Left lobe of liver (tissue), 2 donors: Measurements from ENCODE around the gene TMEM120B. TPM values are rescaled to one million over a fixed set of nuclear protein-coding genes. Genes with fewer than 3 reads are reported as not detected.
A peak's percentile ranks its signal among the peaks of the same experiment; 100 is the strongest.
"Not testable (repeated sequence)": the region's sequence is repeated elsewhere in the genome, so short reads cannot be mapped to it uniquely, and the experiment has no call there.

Source experiments
- ATAC-seq: fragments of 200-7000 bp; cut with Tn5 transposase; one replicate; pipeline ENCODE4 v1.9.1; 2020; ENCODE audit warnings: mild to moderate bottlenecking, moderate library complexity
- DNase-seq: peaks from one replicate; pipeline ENCODE4 v3.0.0-alpha.2; 2020; ENCODE audit warnings: low spot score
- total RNA-seq: library from RNA; stranded (reverse); gene quantifications from one replicate; pipeline ENCODE4 v1.2.1, GENCODE V29; 2021
- donor health status: DM: no; HTN: no; CAD: no; lungs with moderate emphysema.
- donor health status: DM: no; HTN: yes; CAD: no.

The TMEM120B gene
- 5.6 TPM for total RNA-seq

GRCh38 chr12:121712461-121713256, at the start of gene TMEM120B:
Gene TMEM120B, plus strand, starts transcription at chr12:121712752. Its CDS starts 144 bp downstream, at chr12:121712896.
- peak; percentile 95 for ATAC-seq
- DNase-seq: peak; percentile 90

- ATAC-seq (no peak), DNase-seq (no peak)
Observed at GRCh38 chr12:121663610-121663929, 49.0 kb upstream of the TMEM120B start.

- DNase-seq, ATAC-seq: not testable (repeated sequence)
Observed at GRCh38 chr12:121666829-121667228, 45.7 kb upstream of the TMEM120B start.

DNA sequence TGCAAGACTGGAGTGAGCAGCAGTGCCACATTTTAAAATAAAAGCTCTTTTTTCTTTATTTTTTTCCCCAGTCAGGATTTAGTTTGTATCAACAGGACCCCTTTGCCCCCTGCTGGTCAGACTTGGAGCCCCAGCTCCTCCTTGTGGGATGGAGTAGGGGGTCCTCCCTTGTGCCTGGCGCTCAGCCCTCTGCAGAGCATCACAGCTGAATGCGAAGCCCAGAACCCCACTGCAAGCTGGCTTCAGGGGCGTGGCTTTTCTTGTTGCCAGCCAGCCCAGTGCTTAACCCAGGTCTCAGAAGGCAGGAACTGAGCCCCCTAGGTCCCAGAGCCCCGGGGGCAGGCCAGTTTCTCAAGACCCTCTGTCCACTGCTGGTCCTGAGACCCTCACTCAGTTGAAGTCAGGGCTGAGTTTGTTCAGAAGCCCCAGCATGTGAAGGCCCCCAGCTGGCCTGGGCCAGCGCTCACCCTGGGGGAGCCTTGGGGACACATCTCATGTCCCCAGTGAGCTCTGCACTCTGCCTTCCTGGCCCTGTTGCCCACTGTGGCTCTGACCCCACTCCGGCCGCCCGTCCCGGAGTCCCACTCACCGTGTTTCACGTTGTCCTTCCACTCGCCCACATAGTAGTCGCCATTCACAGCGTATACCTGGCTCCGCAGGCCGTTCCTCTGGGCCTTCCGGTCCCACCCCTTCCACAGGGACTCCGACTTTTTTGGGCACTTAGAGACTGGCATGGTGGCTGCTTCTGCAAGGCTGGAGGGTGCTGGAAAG, 43.6 kb upstream of the TMEM120B start:
- DNase-seq (no peak), ATAC-seq (no peak)

- no peak for DNase-seq
- no peak for ATAC-seq
Observed at GRCh38 chr12:121669521-121669900, 43.0 kb upstream of the TMEM120B start, which contains the start of gene MORN3. Gene MORN3, minus strand, starts transcription at chr12:121669654. Its CDS starts 171 bp downstream, at chr12:121669483.

- DNase-seq: peak; percentile 58
- peak; percentile 75 for ATAC-seq
Observed at GRCh38 chr12:121673013-121673511, 39.5 kb upstream of the TMEM120B start.

DNA sequence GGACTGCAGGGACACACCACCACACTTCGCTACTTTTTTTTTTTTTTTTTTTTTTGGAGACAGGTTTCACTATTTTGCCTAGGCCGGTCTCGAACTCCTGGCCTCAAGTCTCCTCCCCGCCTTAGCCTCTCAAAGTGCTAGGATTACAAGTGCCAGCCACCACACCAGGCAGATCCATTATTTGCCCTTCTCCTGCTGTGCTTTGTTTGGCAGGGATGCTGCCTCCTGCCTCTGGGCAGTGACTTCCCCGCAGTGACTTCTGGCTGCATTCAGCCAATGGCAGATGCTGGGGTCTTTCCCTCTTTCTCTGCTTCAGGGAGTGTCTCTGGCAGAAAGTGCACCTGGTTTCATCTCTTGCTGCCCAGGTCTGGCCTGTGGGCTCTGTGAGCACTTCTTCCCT, 36.4 kb upstream of the TMEM120B start:
- ATAC-seq: no peak
- no peak for DNase-seq

- no peak for ATAC-seq
Observed at GRCh38 chr12:121678305-121678704, 34.2 kb upstream of the TMEM120B start.

GRCh38 chr12:121678716-121679300, 33.7 kb upstream of the TMEM120B start:
- DNase-seq (no peak), ATAC-seq (no peak)

More at GRCh38 chr12:121678305-121678704, 34.2 kb upstream of the TMEM120B start:
- no peak for DNase-seq

GRCh38 chr12:121679661-121680197, 32.8 kb upstream of the TMEM120B start:
- not testable (repeated sequence) for ATAC-seq, DNase-seq

DNA sequence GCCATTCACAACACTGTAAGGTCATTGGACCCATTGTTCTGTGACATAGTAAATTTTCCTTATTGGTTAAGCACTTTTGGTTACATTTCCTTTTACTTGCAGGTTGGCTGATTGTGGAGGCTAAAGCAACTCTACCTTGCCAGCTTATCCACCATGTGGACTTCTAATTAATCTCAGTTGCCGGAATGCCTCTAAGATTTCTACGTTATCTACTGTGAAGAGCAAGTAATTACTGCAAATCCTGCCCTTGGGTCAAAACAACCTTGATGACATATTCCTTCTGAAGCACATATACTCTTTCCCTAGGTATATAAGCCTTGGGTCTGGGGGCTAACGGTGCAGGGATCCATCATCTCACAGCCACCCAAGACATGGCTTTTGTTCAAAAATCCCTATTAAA, 23.6 kb upstream of the TMEM120B start:
- DNase-seq: no peak
- no peak for ATAC-seq

DNA sequence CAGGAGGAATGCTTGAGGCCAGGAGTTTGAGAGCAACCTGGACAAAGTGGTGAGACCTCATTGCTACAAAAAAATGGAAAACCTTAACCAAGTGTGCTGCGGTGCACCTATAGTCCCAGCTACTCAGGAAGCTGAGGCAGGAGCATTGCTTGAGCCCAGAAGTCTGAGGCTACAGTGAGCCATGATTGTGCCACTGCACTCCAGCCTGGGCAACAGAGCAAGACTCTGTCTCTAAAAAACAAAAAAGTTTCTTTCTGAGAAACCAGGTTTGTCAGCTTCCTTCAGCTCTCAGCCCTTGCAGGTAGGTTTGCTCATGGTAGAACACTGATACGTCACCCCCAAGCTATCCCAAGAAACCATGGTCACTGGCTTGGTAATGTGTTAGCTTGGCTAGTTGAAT, 23.1 kb upstream of the TMEM120B start:
- no peak for ATAC-seq
- no peak for DNase-seq

DNA sequence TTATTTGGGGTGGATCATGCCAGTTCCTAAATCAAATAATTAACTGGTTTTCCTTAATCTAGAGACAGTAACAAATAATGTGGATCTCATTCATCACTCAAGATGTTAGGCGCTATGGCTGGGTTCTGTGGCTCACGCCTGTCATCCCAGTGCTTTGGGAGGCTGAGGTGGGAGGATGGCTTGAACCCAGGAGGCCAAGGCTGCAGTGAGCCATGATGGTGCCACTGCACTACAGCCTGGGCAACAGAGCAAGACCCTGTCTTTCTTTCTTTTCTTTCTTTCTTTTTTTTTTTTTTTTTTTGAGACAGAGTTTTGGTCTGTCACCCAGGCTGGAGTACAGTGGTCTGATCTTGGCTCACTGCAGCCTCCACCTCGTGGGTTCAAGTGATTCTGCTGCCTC, 19.8 kb upstream of the TMEM120B start:
- ATAC-seq, DNase-seq: not testable (repeated sequence)

GRCh38 chr12:121693155-121693687, 19.3 kb upstream of the TMEM120B start:
- no peak for ATAC-seq
- no peak for DNase-seq

GRCh38 chr12:121697093-121697698, 15.4 kb upstream of the TMEM120B start:
- DNase-seq (no peak), ATAC-seq (peak; percentile 80)

- not testable (repeated sequence) for ATAC-seq, DNase-seq
Observed at GRCh38 chr12:121697861-121698260, 14.7 kb upstream of the TMEM120B start.

DNA sequence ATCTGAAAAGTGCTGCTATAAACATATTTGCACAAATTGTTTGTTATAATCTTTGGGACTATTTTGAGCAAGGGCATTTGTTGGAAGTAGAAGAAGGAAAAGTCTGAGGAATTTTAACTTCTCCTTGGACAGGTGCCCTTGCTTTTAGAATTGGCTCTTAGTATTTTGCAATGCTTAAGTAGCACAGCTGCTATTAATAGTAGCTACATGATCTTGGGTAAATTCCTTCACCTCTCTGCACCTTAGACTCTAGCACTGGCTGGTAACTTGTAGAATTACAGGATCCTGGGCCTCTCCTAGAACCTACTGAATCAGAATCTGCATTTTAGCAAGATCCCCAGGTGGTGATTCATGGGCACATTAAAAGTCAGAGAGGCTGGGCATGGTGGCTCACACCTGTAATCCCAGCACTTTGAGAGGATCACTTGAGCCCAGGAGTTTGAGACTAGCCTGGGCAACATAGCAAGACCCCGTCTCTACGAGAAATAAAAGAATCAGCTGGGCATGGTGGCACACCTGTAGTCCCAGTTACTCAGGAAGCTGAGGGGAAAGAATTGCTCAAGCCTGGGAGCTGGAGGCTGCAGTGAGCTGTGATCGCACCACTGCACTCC, 10.8 kb upstream of the TMEM120B start:
- DNase-seq (no peak), ATAC-seq (no peak)

DNA sequence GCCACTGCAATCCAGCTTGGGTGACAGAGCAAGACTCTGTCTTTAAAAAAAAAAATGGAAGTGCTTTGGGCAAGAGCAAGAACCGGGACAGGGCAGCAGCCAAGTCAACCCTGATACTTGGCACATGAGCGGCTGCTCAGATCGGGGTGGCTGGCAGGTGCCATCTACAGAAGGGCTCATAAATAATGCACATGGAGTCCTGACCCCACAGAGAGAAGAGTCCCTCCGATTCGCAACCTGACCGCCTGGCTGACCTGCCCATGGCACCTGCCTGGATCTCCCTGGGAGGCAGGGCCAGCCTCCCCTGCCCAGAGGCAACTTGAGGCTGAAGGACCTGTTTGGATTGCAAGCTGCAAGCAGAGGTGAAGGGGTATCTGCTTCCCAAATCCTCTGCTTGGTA, 9.6 kb upstream of the TMEM120B start:
- ATAC-seq (no peak), DNase-seq (no peak)

- no peak for ATAC-seq
Observed at GRCh38 chr12:121705514-121705913, 7.0 kb upstream of the TMEM120B start.

More at GRCh38 chr12:121705514-121705913, 7.0 kb upstream of the TMEM120B start:
- no peak for DNase-seq
